Measurements from ENCODE around the gene LRRC75B.
"Not testable (repeated sequence)": the region's sequence is repeated elsewhere in the genome, so short reads cannot be mapped to it uniquely, and the experiment has no call there.

GRCh38 chr22:24629069-24629468 lies 36.2 kb upstream of the LRRC75B start:
- TF ChIP-seq CTCF (conservative IDR thresholded peaks at IDR 0.05 in 1 of 2, IDR thresholded peaks at IDR 0.05 in 1 of 2; ENCODE audit: extremely low read depth in 1 of 2, insufficient read depth in 1 of 2, low read depth in 1 of 2, low read length in 2 of 2), result peak; percentile 5 to 32
- TF ChIP-seq EZH2 (IDR thresholded peaks at IDR 0.05; ENCODE audit: borderline replicate concordance, low read length), result not testable (repeated sequence)
